Measurements from ENCODE around the gene IPCEF1.
"Not testable (repeated sequence)": the region's sequence is repeated elsewhere in the genome, so short reads cannot be mapped to it uniquely, and the experiment has no call there.

The IPCEF1 gene

GRCh38 chr6:154243793-154244750 lies 112.5 kb downstream of the IPCEF1 start:
- no peak for DNase-seq

- no peak for DNase-seq
These were observed 113.8 kb downstream of the IPCEF1 start for GRCh38 chr6:154242617-154243357.

- no peak for DNase-seq
These were observed 115.0 kb downstream of the IPCEF1 start for GRCh38 chr6:154241581-154241980.

GRCh38 chr6:154241061-154241460 lies 115.5 kb downstream of the IPCEF1 start:
- not testable (repeated sequence) for DNase-seq

GRCh38 chr6:154239392-154239791 lies 117.2 kb downstream of the IPCEF1 start:
- DNase-seq = no peak

- no peak for DNase-seq
These were observed 117.8 kb downstream of the IPCEF1 start for GRCh38 chr6:154238831-154239230.

- no peak for DNase-seq
These were observed 119.8 kb downstream of the IPCEF1 start for GRCh38 chr6:154236646-154237301.

GRCh38 chr6:154234019-154234772 lies 122.4 kb downstream of the IPCEF1 start:
- DNase-seq = no peak

GRCh38 chr6:154233383-154233782 lies 123.2 kb downstream of the IPCEF1 start:
- DNase-seq = no peak

- DNase-seq = no peak
These were observed 124.3 kb downstream of the IPCEF1 start for GRCh38 chr6:154232013-154232910.

- DNase-seq = no peak
These were observed 125.5 kb downstream of the IPCEF1 start for GRCh38 chr6:154230910-154231595.

GRCh38 chr6:154230393-154230792 lies 126.2 kb downstream of the IPCEF1 start:
- no peak for DNase-seq

GRCh38 chr6:154229786-154230185 lies 126.8 kb downstream of the IPCEF1 start:
- DNase-seq = no peak

GRCh38 chr6:154228521-154228905 lies 128.1 kb downstream of the IPCEF1 start:
- DNase-seq = no peak

GRCh38 chr6:154227862-154228520 lies 128.6 kb downstream of the IPCEF1 start:
- DNase-seq = no peak

GRCh38 chr6:154226461-154226860 lies 130.1 kb downstream of the IPCEF1 start:
- DNase-seq = no peak

- DNase-seq = no peak
These were observed 133.3 kb downstream of the IPCEF1 start for GRCh38 chr6:154223296-154223695.

- DNase-seq = no peak
These were observed 133.9 kb downstream of the IPCEF1 start for GRCh38 chr6:154222716-154223115.

- no peak for DNase-seq
These were observed 137.4 kb downstream of the IPCEF1 start for GRCh38 chr6:154219250-154219649.

GRCh38 chr6:154218787-154219186 lies 137.8 kb downstream of the IPCEF1 start:
- DNase-seq = no peak

Data from NCI-H510A (cell line).